Upper lobe of right lung (tissue), 1 donor: ENCODE measurements around the gene SLC10A4. TPM values are rescaled to one million over a fixed set of nuclear protein-coding genes. Genes with fewer than 3 reads are reported as not detected.

ENCODE experiments used
- ATAC-seq: fragments of 200-7000 bp; cut with Tn5 transposase; one replicate; pipeline ENCODE4 v1.9.1; 2020; ENCODE audit warnings: mild to moderate bottlenecking, moderate library complexity
- DNase-seq: peaks from one replicate; pipeline ENCODE4 v3.0.0-alpha.2; 2020
- H3K27ac ChIP-seq: fragments of 200-600 bp; one replicate; pipeline ENCODE4 v1.8.0; 2022
- H3K27me3 ChIP-seq: fragments of 200-600 bp; one replicate; pipeline ENCODE4 v1.8.0; 2022; ENCODE audit warnings: mild to moderate bottlenecking
- H3K36me3 ChIP-seq: fragments of 200-600 bp; one replicate; pipeline ENCODE4 v1.8.0; 2022
- H3K4me1 ChIP-seq: fragments of 200-600 bp; one replicate; pipeline ENCODE4 v1.8.0; 2022
- H3K4me3 ChIP-seq: fragments of 200-600 bp; one replicate; pipeline ENCODE4 v1.8.0; 2022; ENCODE audit warnings: mild to moderate bottlenecking
- H3K9me3 ChIP-seq: fragments of 200-600 bp; one replicate; pipeline ENCODE4 v1.8.0; 2022
- intact Hi-C: fragments of 100-400 bp; cut with DNase I; formaldehyde crosslinking; loops from one replicate; pipeline ENCODE4 v1.11.0; 2022
- total RNA-seq: library from RNA; stranded (reverse); fragmentation: NEBNext Ultra II Directional; extraction: Animal tissue kit (Norgen Biotek cat#: 25700); gene quantifications from one replicate; pipeline ENCODE4 v1.2.1, GENCODE V29; 2021
- TF ChIP-seq, protein P1 (sequence below): fragments of 200-600 bp; IDR thresholded peaks from one replicate; pipeline ENCODE4 v1.8.0; 2022; ENCODE audit warnings: antibody characterized with exemption
- donor health status: DM: no; HTN: yes; CAD: no; lungs with severe emphysema.

The SLC10A4 gene
- total RNA-seq, 1 donor from 2014 or later = 3.1 TPM

DNA sequence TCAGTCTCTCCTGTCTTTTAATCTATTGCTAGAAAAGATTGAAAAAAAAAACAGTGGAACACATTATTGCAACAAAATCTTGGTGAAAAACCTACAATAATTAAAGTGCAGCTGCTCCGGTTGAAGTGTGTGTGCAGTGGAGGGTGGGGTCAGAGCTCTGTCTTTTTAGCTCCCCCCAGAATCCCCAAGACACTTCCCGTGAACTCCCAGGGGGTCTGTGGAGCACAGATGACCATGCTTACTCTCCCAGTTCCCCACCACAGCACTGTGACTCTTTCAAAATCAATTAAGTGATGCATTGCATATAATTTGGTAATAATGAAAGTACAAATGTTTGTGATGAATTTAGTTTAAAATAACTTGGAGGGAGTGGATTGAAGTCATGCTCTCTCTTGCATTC lies 15.7 kb upstream of the SLC10A4 start:
- H3K27ac ChIP-seq = no peak overlapping the region
- no peak for ATAC-seq
- TF ChIP-seq, protein P1, sequence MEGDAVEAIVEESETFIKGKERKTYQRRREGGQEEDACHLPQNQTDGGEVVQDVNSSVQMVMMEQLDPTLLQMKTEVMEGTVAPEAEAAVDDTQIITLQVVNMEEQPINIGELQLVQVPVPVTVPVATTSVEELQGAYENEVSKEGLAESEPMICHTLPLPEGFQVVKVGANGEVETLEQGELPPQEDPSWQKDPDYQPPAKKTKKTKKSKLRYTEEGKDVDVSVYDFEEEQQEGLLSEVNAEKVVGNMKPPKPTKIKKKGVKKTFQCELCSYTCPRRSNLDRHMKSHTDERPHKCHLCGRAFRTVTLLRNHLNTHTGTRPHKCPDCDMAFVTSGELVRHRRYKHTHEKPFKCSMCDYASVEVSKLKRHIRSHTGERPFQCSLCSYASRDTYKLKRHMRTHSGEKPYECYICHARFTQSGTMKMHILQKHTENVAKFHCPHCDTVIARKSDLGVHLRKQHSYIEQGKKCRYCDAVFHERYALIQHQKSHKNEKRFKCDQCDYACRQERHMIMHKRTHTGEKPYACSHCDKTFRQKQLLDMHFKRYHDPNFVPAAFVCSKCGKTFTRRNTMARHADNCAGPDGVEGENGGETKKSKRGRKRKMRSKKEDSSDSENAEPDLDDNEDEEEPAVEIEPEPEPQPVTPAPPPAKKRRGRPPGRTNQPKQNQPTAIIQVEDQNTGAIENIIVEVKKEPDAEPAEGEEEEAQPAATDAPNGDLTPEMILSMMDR = no peak
- H3K4me3 ChIP-seq = no peak overlapping the region
- no peaks in the 10 kb centered on the region for H3K9me3 ChIP-seq
- H3K4me1 ChIP-seq = no peaks in the 10 kb centered on the region
- H3K27me3 ChIP-seq = no peaks in the 10 kb centered on the region
- no peak for DNase-seq
- intact Hi-C loops = no loop called here
- no peaks in the 10 kb centered on the region for H3K36me3 ChIP-seq

DNA sequence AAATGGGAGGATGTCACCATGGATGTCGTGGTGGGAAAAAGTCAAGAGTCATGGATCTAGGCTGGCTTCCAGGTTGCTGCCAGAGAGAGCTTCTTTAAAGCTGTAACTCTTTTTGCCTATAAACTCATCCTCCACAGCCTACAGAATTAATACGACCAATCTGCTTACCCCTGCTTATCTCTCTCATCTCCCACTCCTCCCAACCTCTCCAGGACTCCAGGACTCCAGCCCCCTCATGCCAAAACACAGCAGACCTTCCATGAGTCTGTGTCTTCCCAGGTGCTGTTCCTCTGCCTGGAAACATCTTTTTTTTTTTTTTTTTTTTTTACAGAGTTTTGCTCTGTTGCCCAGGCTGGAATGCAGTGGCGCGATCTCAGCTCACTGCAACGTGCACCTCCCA lies 15.3 kb upstream of the SLC10A4 start:
- ATAC-seq = no peak
- H3K27me3 ChIP-seq = no peaks in the 10 kb centered on the region
- intact Hi-C loops = no loop called here
- no peaks in the 10 kb centered on the region for H3K4me1 ChIP-seq
- H3K27ac ChIP-seq = no peak overlapping the region
- H3K9me3 ChIP-seq = no peaks in the 10 kb centered on the region
- DNase-seq = no peak
- H3K36me3 ChIP-seq = no peaks in the 10 kb centered on the region
- TF ChIP-seq, protein P1 = no peak
- H3K4me3 ChIP-seq = no peak overlapping the region

DNA sequence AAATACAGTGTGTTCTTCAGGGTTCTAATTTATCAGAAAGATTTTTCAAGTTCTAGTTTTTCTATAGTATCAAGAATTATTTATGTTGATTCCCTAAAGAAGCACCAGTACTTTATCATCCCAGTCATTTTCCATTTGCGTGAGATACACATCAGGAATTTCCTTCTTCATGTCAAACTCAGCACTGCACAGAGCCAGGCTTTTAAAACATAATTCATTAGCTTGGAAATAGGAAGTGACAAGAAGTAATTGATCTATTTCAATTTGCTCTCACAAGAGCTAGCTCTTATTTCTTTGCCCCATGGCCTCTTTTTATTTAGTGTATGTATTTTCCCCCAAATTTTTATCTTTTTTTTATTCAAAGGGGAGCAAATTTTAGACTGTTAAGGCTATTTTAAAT lies 13.0 kb upstream of the SLC10A4 start:
- Histone ChIP-seq H3K4me1 (no peaks in the 10 kb centered on the region), H3K27me3 (no peaks in the 10 kb centered on the region), H3K27ac (no peak overlapping the region), H3K9me3 (no peaks in the 10 kb centered on the region), H3K4me3 (no peak overlapping the region), H3K36me3 (no peaks in the 10 kb centered on the region)
- intact Hi-C loops = no loop called here
- ATAC-seq = no peak
- TF ChIP-seq, protein P1 = no peak
- no peak for DNase-seq

DNA sequence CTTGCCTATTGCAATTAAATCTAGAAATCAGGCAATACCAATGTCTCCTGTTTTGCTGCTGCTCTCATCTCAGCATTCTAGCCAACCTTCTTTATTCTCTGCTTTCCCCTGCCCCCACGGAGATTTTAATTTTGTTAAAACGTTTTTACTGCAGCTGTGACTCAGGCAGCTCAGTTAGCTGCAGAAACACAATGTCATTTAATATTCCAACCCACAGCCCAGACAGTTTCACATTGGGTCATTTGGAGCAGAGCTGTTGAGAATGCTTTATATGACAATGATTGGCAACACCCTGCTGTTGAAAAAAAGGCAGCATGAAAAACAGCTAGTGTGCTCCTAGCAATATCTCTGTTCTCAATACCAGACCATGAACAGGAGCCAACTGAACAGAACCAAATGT lies 12.6 kb upstream of the SLC10A4 start:
- intact Hi-C loops = no loop called here
- DNase-seq (no peak), ATAC-seq (no peak)
- Histone ChIP-seq H3K27me3 (no peaks in the 10 kb centered on the region), H3K27ac (no peak overlapping the region), H3K4me1 (no peaks in the 10 kb centered on the region), H3K36me3 (no peaks in the 10 kb centered on the region), H3K4me3 (no peak overlapping the region), H3K9me3 (no peaks in the 10 kb centered on the region)
- TF ChIP-seq, protein P1 = no peak

DNA sequence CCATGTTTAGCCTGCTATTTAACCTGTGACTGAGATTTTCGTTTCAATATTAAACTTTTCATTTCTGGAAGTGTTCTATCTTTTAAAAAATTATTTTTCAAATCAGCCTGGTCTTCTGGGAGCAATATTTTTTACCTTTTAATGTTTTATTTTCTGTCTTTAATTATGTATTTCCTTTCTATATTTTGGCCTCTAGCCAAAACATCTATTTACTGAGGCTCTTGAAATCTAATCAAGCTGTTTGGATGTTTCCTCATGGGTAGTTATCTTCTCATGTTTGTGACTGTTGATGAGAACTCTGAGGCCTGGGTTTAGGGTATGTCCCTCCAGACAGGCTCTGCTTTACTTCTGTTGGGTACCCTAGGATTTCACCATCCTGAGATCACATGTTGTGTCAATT lies 10.3 kb upstream of the SLC10A4 start:
- Histone ChIP-seq H3K4me3 (no peak overlapping the region), H3K27ac (no peak overlapping the region), H3K36me3 (no peaks in the 10 kb centered on the region), H3K27me3 (no peaks in the 10 kb centered on the region), H3K4me1 (no peaks in the 10 kb centered on the region), H3K9me3 (no peaks in the 10 kb centered on the region)
- no peak for ATAC-seq
- no peak for DNase-seq
- TF ChIP-seq, protein P1 = no peak
- intact Hi-C loops = no loop called here

DNA sequence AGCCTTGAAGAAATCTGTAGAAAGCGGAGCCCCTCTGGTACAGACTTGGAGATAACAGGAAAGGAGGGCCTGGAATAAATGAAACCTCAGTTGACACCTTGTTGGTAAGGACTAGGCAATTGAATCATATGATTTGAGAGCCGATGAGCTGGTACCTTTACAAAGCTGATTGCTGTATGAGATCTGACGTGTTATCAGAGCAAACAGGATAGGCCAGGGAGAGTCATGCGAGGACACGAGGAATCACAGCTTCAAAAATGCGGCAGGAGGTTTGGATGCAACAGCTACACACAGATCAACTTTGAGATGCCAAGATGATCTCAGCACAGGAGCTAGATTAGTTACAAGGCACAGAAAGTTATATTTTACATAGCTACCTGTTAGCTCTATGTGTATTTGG lies 7.4 kb upstream of the SLC10A4 start:
- Histone ChIP-seq H3K36me3 (no peaks in the 10 kb centered on the region), H3K27ac (no peak overlapping the region), H3K4me1 (no peaks in the 10 kb centered on the region), H3K27me3 (peaks cover 6% of the 10 kb centered on the region), H3K9me3 (no peaks in the 10 kb centered on the region), H3K4me3 (no peak overlapping the region)
- TF ChIP-seq, protein P1 = no peak
- DNase-seq (no peak), ATAC-seq (no peak)
- intact Hi-C loops = no loop called here
